COLO829 (cell line): ENCODE data around the gene PI4K2A.
A peak's percentile ranks its signal among the peaks of the same experiment; 100 is the strongest.
"Not testable (repeated sequence)": the region's sequence is repeated elsewhere in the genome, so short reads cannot be mapped to it uniquely, and the experiment has no call there.

Source experiments
- DNase-seq: peaks from one replicate; pipeline ENCODE4 v3.0.0; 2012; ENCODE audit warnings: low spot score

Gene PI4K2A

GRCh38 chr10:97632949-97633884 is 7.3 kb upstream of the PI4K2A start, which contains the start of gene MORN4:
TSS of gene MORN4 (minus strand) at chr10:97633500. CDS start at chr10:97619653, 13,847 bp downstream.
- DNase-seq, result peak; percentile 71

GRCh38 chr10:97633921-97634320 is 6.5 kb upstream of the PI4K2A start:
- DNase-seq, result no peak

- DNase-seq, result no peak
These were observed 4.9 kb upstream of the PI4K2A start for GRCh38 chr10:97635577-97635976.

GRCh38 chr10:97639090-97639489 is 1.4 kb upstream of the PI4K2A start:
- not testable (repeated sequence) for DNase-seq

GRCh38 chr10:97640868-97641811 is 669 bp downstream of the PI4K2A start:
- no peak for DNase-seq

- DNase-seq, result not testable (repeated sequence)
These were observed 2.1 kb downstream of the PI4K2A start for GRCh38 chr10:97642471-97643159.

- no peak for DNase-seq
These were observed 3.0 kb downstream of the PI4K2A start for GRCh38 chr10:97643441-97643985.

- no peak for DNase-seq
These were observed 4.5 kb downstream of the PI4K2A start for GRCh38 chr10:97644936-97645335.

GRCh38 chr10:97647556-97647955 is 7.1 kb downstream of the PI4K2A start:
- peak; percentile 63 for DNase-seq

- DNase-seq, result peak; percentile 73
These were observed 8.3 kb downstream of the PI4K2A start for GRCh38 chr10:97648562-97649404.

- DNase-seq, result not testable (repeated sequence)
These were observed 8.9 kb downstream of the PI4K2A start for GRCh38 chr10:97649405-97649750.

- DNase-seq, result no peak
These were observed 10.3 kb downstream of the PI4K2A start for GRCh38 chr10:97650726-97651125.

GRCh38 chr10:97651773-97652172 is 11.3 kb downstream of the PI4K2A start:
- DNase-seq, result no peak

GRCh38 chr10:97656777-97657176 is 16.3 kb downstream of the PI4K2A start:
- DNase-seq, result no peak

GRCh38 chr10:97659589-97659988 is 19.1 kb downstream of the PI4K2A start:
- DNase-seq, result no peak

- no peak for DNase-seq
These were observed 23.9 kb downstream of the PI4K2A start for GRCh38 chr10:97664282-97664850.

- no peak for DNase-seq
These were observed 26.5 kb downstream of the PI4K2A start for GRCh38 chr10:97666992-97667391.

- no peak for DNase-seq
These were observed 27.0 kb downstream of the PI4K2A start for GRCh38 chr10:97667463-97667862.

GRCh38 chr10:97669571-97669970 is 29.1 kb downstream of the PI4K2A start:
- DNase-seq, result no peak

- no peak for DNase-seq
These were observed 33.5 kb downstream of the PI4K2A start for GRCh38 chr10:97673736-97674525.
